ENCODE data around the gene HK2. TPM values are rescaled to one million over a fixed set of nuclear protein-coding genes. Genes with fewer than 3 reads are reported as not detected.
"Not testable (repeated sequence)": the region's sequence is repeated elsewhere in the genome, so short reads cannot be mapped to it uniquely, and the experiment has no call there.

HK2 gene
- total RNA-seq, 2 donors from 2014 or later = 21.5 to 31.5 TPM

DNA sequence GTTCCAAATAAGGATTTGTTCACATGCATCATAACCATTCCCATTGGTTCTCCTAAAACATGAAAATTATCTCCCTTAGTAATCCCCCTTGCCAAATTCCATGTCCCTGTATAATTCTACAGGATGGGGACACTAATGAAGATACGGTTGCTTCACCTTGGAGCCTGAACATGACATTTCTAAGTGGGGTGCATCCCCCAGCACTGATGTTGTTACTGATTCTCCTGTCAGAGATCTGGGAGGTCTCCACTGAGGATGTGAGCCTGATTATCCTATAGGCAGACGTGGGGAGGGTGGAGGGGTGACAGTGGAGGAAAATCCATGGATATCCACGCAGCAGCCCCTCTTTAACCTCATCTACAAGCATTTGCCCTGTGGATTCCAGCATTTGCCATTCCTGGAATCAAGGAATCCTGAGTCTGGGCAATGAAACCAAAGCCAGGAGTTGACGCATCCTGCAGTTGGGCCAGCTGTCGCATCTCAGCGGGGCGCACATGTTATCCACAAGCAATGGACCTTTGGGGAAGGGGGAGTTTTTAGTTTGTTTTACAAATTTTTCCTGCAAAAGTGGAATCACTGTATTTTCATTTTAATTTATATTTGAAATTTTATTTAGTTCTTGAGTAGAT, 57.3 kb downstream of the HK2 start:
- Histone ChIP-seq H3K36me3 (ENCODE audit: control insufficient read depth, insufficient read depth, low read length) (peaks cover 71% of the 10 kb centered on the region), H3K9ac (ENCODE audit: extremely low read depth, low read length, poor library complexity, severe bottlenecking) (no peak overlapping the region), H3K4me1 (ENCODE audit: control insufficient read depth, insufficient read depth, low read length) (peaks cover 5% of the 10 kb centered on the region), H3K27me3 (ENCODE audit: control insufficient read depth, insufficient read depth, low read length, poor library complexity, severe bottlenecking) (no peaks in the 10 kb centered on the region), H3K9me3 (ENCODE audit: control insufficient read depth, low read length) (peaks cover 8% of the 10 kb centered on the region), H3K4me3 (ENCODE audit: low read length) (no peak overlapping the region), H3K27ac (ENCODE audit: low read depth, low read length) (no peak overlapping the region)
- Mint-ChIP-seq H3K36me3 (ENCODE audit: low read depth) (peaks cover 85% of the 10 kb centered on the region), H3K9me3 (peaks cover 6% of the 10 kb centered on the region), H3K4me3 (no peak overlapping the region), H3K27ac (no peak overlapping the region), H3K27me3 (ENCODE audit: insufficient read depth) (no peaks in the 10 kb centered on the region), H3K4me1 (peaks cover 11% of the 10 kb centered on the region)
- DNase-seq = peak; percentile 11
- TF ChIP-seq, protein P1, sequence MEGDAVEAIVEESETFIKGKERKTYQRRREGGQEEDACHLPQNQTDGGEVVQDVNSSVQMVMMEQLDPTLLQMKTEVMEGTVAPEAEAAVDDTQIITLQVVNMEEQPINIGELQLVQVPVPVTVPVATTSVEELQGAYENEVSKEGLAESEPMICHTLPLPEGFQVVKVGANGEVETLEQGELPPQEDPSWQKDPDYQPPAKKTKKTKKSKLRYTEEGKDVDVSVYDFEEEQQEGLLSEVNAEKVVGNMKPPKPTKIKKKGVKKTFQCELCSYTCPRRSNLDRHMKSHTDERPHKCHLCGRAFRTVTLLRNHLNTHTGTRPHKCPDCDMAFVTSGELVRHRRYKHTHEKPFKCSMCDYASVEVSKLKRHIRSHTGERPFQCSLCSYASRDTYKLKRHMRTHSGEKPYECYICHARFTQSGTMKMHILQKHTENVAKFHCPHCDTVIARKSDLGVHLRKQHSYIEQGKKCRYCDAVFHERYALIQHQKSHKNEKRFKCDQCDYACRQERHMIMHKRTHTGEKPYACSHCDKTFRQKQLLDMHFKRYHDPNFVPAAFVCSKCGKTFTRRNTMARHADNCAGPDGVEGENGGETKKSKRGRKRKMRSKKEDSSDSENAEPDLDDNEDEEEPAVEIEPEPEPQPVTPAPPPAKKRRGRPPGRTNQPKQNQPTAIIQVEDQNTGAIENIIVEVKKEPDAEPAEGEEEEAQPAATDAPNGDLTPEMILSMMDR (conservative IDR thresholded peaks at IDR 0.05) = no peak
- 76 to 93% methylated on average over 3 to 7 of the region's 7 CpGs for WGBS, 2 experiments (ENCODE audit: insufficient coverage in 1 of 2, insufficient read length in 1 of 2)

DNA sequence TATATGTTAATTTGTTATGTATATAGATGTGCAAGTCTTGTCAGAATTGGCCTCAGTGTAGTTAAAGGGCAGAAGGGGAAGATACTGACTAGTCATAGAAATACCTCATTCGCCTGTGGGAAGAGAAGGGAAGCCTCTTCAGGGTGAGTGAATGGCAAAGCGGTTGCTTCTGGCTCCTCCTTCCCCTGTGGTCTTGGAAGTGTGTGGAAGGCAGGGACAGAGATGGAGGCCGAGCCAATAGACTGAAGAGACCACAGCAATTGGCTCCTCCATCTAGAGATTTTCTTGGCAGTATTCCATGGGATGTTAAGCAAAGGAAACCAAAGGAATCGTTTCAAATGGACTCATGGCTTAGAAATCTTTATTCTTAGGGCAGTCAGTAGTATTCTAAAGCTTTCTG, 57.9 kb downstream of the HK2 start:
- H3K27me3 Mint-ChIP-seq (ENCODE audit: insufficient read depth); H3K27ac Mint-ChIP-seq; H3K9ac ChIP-seq (ENCODE audit: extremely low read depth, low read length, poor library complexity, severe bottlenecking); H3K27ac ChIP-seq (ENCODE audit: low read depth, low read length); H3K9me3 Mint-ChIP-seq; H3K4me1 ChIP-seq (ENCODE audit: control insufficient read depth, insufficient read depth, low read length); H3K4me3 ChIP-seq (ENCODE audit: low read length); H3K27me3 ChIP-seq (ENCODE audit: control insufficient read depth, insufficient read depth, low read length, poor library complexity, severe bottlenecking); H3K9me3 ChIP-seq (ENCODE audit: control insufficient read depth, low read length); H3K4me3 Mint-ChIP-seq: not testable (repeated sequence)
- DNase-seq = peak; percentile 16
- peaks cover 80% of the 10 kb centered on the region for H3K36me3 Mint-ChIP-seq (ENCODE audit: low read depth)
- WGBS, 2 experiments (ENCODE audit: insufficient coverage in 1 of 2, insufficient read length in 1 of 2) = 86 to 88% methylated on average over 1 to 4 of the region's 4 CpGs
- peaks cover 11% of the 10 kb centered on the region for H3K4me1 Mint-ChIP-seq
- peaks cover 66% of the 10 kb centered on the region for H3K36me3 ChIP-seq (ENCODE audit: control insufficient read depth, insufficient read depth, low read length)

DNA sequence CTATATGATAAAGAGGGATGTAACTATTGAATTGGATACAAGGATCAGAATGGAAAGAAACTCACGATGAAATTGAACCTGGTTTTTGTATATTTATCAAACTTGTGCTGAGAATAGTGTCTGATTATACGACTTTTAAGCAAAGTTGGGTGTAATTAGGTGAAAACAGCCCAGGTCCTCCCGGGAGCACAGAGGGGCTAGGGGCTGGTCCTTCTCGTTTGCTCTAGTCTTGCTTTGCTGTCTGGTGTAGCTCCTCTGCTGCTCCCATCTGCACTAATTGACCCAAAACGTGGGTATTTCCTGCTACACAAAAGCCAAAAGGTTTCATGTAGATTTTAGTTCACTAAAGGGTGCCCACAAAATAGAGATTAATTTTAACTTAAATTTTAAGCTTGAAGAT, 58.7 kb downstream of the HK2 start:
- Mint-ChIP-seq H3K27me3 (ENCODE audit: insufficient read depth) (no peaks in the 10 kb centered on the region), H3K9me3 (peaks cover 6% of the 10 kb centered on the region), H3K4me1 (peaks cover 11% of the 10 kb centered on the region), H3K27ac (no peak overlapping the region), H3K4me3 (no peak overlapping the region), H3K36me3 (ENCODE audit: low read depth) (peaks cover 77% of the 10 kb centered on the region)
- Histone ChIP-seq H3K4me3 (ENCODE audit: low read length) (no peak overlapping the region), H3K9ac (ENCODE audit: extremely low read depth, low read length, poor library complexity, severe bottlenecking) (no peak overlapping the region), H3K9me3 (ENCODE audit: control insufficient read depth, low read length) (peaks cover 8% of the 10 kb centered on the region), H3K36me3 (ENCODE audit: control insufficient read depth, insufficient read depth, low read length) (peaks cover 58% of the 10 kb centered on the region), H3K4me1 (ENCODE audit: control insufficient read depth, insufficient read depth, low read length) (peaks cover 5% of the 10 kb centered on the region), H3K27me3 (ENCODE audit: control insufficient read depth, insufficient read depth, low read length, poor library complexity, severe bottlenecking) (no peaks in the 10 kb centered on the region), H3K27ac (ENCODE audit: low read depth, low read length) (no peak overlapping the region)
- 93 to 95% methylated on average over 2 to 5 of the region's 5 CpGs for whole genome bisulfite sequencing, 2 experiments (ENCODE audit: insufficient coverage in 1 of 2, insufficient read length in 1 of 2)
- DNase-seq = peak; percentile 12
- TF ChIP-seq, protein P1 (conservative IDR thresholded peaks at IDR 0.05) = no peak

DNA sequence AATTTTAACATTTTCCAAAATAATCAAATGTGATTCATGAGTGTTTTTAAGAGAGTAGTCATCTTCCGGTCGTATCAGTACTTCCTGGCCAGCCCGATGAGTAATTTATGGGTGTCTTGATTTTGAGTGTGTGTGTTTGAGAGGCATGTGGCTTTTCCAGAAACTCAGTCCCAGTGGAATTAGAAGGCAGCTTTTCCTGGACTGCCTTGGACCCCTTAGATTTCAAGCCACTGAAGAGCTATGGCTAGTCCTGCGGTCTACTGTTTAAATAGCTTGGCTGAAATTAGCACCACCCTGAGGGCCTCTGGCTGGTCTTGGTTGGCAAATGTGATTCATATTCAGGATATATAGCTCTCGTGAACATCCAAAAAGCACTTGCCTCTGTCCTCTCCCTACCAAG, 59.4 kb downstream of the HK2 start:
- Histone ChIP-seq H3K4me1 (ENCODE audit: control insufficient read depth, insufficient read depth, low read length) (peaks cover 5% of the 10 kb centered on the region), H3K27me3 (ENCODE audit: control insufficient read depth, insufficient read depth, low read length, poor library complexity, severe bottlenecking) (no peaks in the 10 kb centered on the region), H3K36me3 (ENCODE audit: control insufficient read depth, insufficient read depth, low read length) (peaks cover 53% of the 10 kb centered on the region), H3K9me3 (ENCODE audit: control insufficient read depth, low read length) (peaks cover 11% of the 10 kb centered on the region), H3K4me3 (ENCODE audit: low read length) (no peak overlapping the region), H3K27ac (ENCODE audit: low read depth, low read length) (no peak overlapping the region), H3K9ac (ENCODE audit: extremely low read depth, low read length, poor library complexity, severe bottlenecking) (no peak overlapping the region)
- 44 to 78% methylated on average over 2 to 5 of the region's 5 CpGs for WGBS, 2 experiments (ENCODE audit: insufficient coverage in 1 of 2, insufficient read length in 1 of 2)
- Mint-ChIP-seq H3K9me3 (peaks cover 6% of the 10 kb centered on the region), H3K4me3 (no peak overlapping the region), H3K4me1 (peaks cover 11% of the 10 kb centered on the region), H3K27me3 (ENCODE audit: insufficient read depth) (no peaks in the 10 kb centered on the region), H3K27ac (no peak overlapping the region), H3K36me3 (ENCODE audit: low read depth) (peaks cover 74% of the 10 kb centered on the region)
- DNase-seq = no peak
- TF ChIP-seq, protein P1 (conservative IDR thresholded peaks at IDR 0.05) = no peak

Data from endodermal cell (in vitro differentiated cells).